ENCODE results near the gene TPSG1. TPM values are rescaled to one million over a fixed set of nuclear protein-coding genes. Genes with fewer than 3 reads are reported as not detected.

Gene TPSG1
- total RNA-seq, 4 donors from 2014 or later = 1.6 TPM; not detected in 3

DNA sequence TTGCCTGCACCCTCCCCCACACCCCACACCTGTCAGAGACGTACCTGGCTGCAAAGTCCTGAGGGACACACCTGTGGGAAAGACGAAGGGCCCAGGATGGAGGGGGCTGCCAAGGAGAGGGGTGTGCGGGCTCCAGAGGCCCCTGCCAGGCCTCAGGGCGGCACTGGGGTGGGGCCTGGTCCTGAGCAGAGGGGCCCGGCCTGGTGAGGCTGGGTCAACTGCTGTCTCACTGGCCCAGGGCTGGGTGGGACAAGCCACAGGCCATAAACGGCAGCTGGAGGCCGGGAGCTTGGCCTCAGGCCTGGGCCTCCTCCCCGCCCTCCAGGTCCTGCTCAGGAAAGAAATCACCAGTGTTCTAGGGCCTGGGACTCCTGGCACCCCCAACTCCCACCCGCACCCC, 510 bp downstream of the TPSG1 start:
- H3K27me3 ChIP-seq = peaks cover 29% of the 10 kb centered on the region
- DNase-seq (ENCODE audit: low spot score in 2 of 2) = no peak
- TF ChIP-seq EP300 (IDR thresholded peaks at IDR 0.05) (no peak), POLR2A (IDR thresholded peaks at IDR 0.05) (no peak), POLR2AphosphoS5 (IDR thresholded peaks at IDR 0.05) (no peak)
- TF ChIP-seq, protein P1, sequence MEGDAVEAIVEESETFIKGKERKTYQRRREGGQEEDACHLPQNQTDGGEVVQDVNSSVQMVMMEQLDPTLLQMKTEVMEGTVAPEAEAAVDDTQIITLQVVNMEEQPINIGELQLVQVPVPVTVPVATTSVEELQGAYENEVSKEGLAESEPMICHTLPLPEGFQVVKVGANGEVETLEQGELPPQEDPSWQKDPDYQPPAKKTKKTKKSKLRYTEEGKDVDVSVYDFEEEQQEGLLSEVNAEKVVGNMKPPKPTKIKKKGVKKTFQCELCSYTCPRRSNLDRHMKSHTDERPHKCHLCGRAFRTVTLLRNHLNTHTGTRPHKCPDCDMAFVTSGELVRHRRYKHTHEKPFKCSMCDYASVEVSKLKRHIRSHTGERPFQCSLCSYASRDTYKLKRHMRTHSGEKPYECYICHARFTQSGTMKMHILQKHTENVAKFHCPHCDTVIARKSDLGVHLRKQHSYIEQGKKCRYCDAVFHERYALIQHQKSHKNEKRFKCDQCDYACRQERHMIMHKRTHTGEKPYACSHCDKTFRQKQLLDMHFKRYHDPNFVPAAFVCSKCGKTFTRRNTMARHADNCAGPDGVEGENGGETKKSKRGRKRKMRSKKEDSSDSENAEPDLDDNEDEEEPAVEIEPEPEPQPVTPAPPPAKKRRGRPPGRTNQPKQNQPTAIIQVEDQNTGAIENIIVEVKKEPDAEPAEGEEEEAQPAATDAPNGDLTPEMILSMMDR (IDR thresholded peaks at IDR 0.05) = no peak
- H3K27ac ChIP-seq = no peak overlapping the region
- no peak overlapping the region for H3K4me3 ChIP-seq
- H3K4me1 ChIP-seq = no peaks in the 10 kb centered on the region
- 64% methylated on average over 7 of the region's 9 CpGs for WGBS
- H3K36me3 ChIP-seq = no peaks in the 10 kb centered on the region
- no peaks in the 10 kb centered on the region for H3K9me3 ChIP-seq

DNA sequence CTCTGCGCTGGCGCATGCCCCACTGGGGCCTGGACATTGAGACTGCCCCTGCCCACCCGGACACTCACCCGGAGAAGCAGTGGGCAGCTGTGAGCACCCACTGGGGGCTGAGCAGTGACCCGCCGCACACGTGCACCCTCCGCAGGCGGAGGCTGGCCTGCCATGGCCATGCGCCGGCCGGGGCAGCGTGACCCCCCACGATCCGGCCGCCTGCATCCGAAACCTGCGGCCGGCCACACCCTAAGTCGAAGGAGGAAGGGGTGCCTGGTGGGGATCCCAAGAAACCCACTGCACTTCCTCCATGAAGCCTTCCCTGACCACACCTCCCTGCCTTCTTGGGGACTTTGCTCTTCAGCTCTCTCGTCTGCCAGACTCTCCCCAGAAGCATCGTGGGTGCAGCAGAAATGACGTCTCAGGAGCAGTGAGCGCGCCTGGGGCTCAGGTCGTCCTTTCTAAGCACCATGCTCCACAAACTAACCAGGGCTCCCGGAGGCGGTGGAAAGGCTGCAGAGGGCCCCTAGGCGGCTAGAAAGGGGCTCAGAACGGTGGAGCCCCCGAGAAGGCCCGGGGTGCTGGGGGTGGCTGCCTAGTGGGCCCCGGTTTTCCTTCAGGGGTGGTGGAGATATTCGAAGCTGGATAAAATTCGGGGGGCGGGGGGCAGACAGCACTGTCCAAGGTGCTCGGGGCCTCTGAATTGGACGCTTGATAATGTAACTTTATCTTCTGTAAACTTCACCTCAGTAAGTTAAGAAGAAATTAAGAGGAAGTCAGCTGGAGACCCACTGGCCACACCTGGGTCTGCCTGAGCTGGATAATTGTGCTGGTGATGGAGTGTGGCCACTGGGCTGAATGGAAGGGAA, 1.5 kb downstream of the TPSG1 start:
- 78% methylated on average over 13 of the region's 38 CpGs for WGBS
- Histone ChIP-seq H3K27ac (no peak overlapping the region), H3K4me3 (no peak overlapping the region), H3K27me3 (peaks cover 29% of the 10 kb centered on the region), H3K36me3 (no peaks in the 10 kb centered on the region), H3K9me3 (no peaks in the 10 kb centered on the region), H3K4me1 (no peaks in the 10 kb centered on the region)
- TF ChIP-seq, protein P1 (IDR thresholded peaks at IDR 0.05) = no peak
- TF ChIP-seq POLR2A (IDR thresholded peaks at IDR 0.05) = no peak
- no peak for TF ChIP-seq EP300 (IDR thresholded peaks at IDR 0.05)
- no peak for TF ChIP-seq POLR2AphosphoS5 (IDR thresholded peaks at IDR 0.05)
- no peak for DNase-seq (ENCODE audit: low spot score in 2 of 2)

DNA sequence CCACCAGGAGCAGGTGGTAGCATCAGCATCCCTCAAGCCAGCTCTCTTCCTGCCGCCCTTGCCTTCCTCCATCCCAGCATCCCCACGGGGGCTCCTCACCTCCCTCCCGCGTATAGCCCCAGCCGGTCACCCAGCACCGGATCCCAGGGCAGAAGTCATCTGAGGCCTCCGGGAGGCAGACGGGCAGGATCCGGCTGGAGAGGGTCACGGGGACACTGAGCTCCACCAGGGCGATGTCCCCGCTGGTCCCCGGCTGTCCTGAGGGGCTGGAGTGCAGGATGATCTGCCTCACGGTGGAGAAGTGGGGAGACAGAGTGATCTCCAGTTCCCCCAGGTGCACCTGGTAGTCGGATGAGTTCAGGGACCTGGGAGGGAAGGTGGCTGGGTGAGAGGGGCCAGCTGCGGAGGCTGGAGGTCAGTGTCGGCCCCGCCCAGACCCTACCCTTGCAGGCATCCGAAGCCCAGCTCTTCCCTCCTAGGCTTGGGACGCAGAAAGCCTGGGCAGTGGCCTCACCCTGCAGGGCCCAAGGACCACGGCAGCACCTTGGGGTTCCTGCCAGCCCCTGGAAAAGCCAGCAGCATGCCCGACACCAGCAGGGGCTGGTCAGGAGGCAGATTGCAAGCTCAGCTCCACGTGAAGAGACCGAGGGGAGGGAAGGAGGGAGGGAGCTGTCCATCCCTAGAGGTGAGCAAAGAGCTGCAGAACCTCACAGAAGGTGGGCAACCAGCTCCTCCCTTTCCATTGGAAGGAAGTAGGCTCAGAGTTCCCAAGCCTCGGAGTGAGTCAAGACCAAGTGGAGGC, 2.3 kb downstream of the TPSG1 start:
- Histone ChIP-seq H3K36me3 (no peaks in the 10 kb centered on the region), H3K4me1 (no peaks in the 10 kb centered on the region), H3K27me3 (peaks cover 35% of the 10 kb centered on the region), H3K4me3 (no peak overlapping the region), H3K9me3 (no peaks in the 10 kb centered on the region), H3K27ac (no peak overlapping the region)
- 60% methylated on average over 9 of the region's 25 CpGs for WGBS
- DNase-seq (ENCODE audit: low spot score in 2 of 2) = no peak
- TF ChIP-seq EP300 (IDR thresholded peaks at IDR 0.05) (no peak), POLR2AphosphoS5 (IDR thresholded peaks at IDR 0.05) (no peak), POLR2A (IDR thresholded peaks at IDR 0.05) (no peak)
- TF ChIP-seq, protein P1 (IDR thresholded peaks at IDR 0.05) = no peak

DNA sequence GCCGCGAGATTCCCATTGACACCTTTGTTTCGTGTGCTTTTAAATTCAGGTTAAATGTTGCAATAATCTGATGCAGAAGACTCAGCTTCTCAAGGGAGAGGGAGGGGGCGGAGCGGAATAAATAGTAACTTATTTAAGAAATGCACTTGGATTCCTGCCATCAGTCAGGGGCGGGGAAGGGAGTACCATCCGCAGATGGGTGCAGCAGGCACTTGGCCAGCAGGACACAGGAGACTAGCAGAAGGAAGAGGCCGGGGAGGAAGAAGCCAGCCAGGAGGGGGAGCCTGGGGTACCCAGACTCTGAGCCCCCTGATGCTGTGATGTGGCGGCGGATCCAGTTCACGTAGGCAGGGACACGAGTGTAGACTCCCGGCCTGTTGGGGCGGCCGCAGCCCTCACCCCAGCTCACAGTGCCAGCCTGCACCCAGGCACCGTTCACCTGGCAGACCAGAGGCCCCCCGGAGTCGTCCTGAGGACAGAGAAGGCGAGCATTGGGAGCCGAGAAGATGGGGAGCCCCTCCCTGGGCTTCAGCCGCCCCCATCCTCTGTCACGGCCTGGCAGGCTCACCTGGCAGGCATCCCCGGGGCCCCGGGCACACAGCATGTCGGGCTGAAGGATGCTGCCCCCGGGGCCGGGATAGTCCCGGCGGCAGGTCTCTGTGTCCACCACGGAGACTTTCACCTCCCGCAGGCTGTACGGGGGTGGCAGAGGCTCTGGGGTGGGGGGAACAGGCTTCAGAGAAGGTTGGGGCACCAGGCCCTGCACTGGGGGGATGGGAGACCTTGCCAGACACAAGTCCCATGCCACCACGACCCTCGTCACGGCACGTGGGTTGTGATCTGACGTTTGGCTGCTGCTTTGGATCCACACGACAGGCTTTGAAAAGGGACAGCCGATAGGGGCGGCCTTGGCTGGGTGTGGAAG, 3.2 kb downstream of the TPSG1 start:
- no peak for TF ChIP-seq POLR2A (IDR thresholded peaks at IDR 0.05)
- TF ChIP-seq POLR2AphosphoS5 (IDR thresholded peaks at IDR 0.05) = no peak
- no peak for TF ChIP-seq EP300 (IDR thresholded peaks at IDR 0.05)
- TF ChIP-seq, protein P1 (IDR thresholded peaks at IDR 0.05) = no peak
- Histone ChIP-seq H3K4me3 (no peak overlapping the region), H3K36me3 (no peaks in the 10 kb centered on the region), H3K27me3 (peaks cover 42% of the 10 kb centered on the region), H3K27ac (no peak overlapping the region), H3K9me3 (no peaks in the 10 kb centered on the region), H3K4me1 (no peaks in the 10 kb centered on the region)
- WGBS = 62% methylated on average over 21 of the region's 40 CpGs
- no peak for DNase-seq (ENCODE audit: low spot score in 2 of 2)
